ELF-1 (cell line): ENCODE results near the gene POLRMT.
"Not testable (repeated sequence)": the region's sequence is repeated elsewhere in the genome, so short reads cannot be mapped to it uniquely, and the experiment has no call there.

Experiments used
- DNase-seq: peaks from one replicate; pipeline ENCODE4 v3.0.0-alpha.2; 2016; ENCODE audit warnings: low read depth, low spot score

POLRMT gene

GRCh38 chr19:633068-633785 lies at the start of gene POLRMT:
Gene POLRMT (minus strand): TSS chr19:633537. CDS start chr19:633512, 25 bp downstream.
- DNase-seq = peak; percentile 99

GRCh38 chr19:682678-683320 lies 49.5 kb upstream of the POLRMT start:
- DNase-seq = no peak

GRCh38 chr19:681029-682019 lies 48.0 kb upstream of the POLRMT start:
- DNase-seq = no peak

GRCh38 chr19:680287-681028 lies 47.1 kb upstream of the POLRMT start:
- DNase-seq = peak; percentile 94

GRCh38 chr19:679418-680286 lies 46.3 kb upstream of the POLRMT start:
- DNase-seq = peak; percentile 35

GRCh38 chr19:678791-679388 lies 45.6 kb upstream of the POLRMT start:
- DNase-seq = no peak

- DNase-seq = peak; percentile 38
Observed at GRCh38 chr19:677601-678436, 44.5 kb upstream of the POLRMT start.

GRCh38 chr19:677201-677600 lies 43.9 kb upstream of the POLRMT start:
- DNase-seq = peak; percentile 39

GRCh38 chr19:676339-677105 lies 43.2 kb upstream of the POLRMT start, which contains the start of gene FSTL3:
Gene FSTL3 (plus strand): TSS chr19:676392. CDS start chr19:676424, 32 bp downstream.
- DNase-seq = no peak

- no peak for DNase-seq
Observed at GRCh38 chr19:676007-676338, 42.6 kb upstream of the POLRMT start.

- DNase-seq = no peak
Observed at GRCh38 chr19:674282-675151, 41.2 kb upstream of the POLRMT start.

- DNase-seq = no peak
Observed at GRCh38 chr19:670609-671075, 37.3 kb upstream of the POLRMT start.

- not testable (repeated sequence) for DNase-seq
Observed at GRCh38 chr19:668675-669434, 35.5 kb upstream of the POLRMT start.

GRCh38 chr19:666985-667573 lies 33.7 kb upstream of the POLRMT start:
- not testable (repeated sequence) for DNase-seq

GRCh38 chr19:664913-665443 lies 31.6 kb upstream of the POLRMT start:
- peak; percentile 97 for DNase-seq

GRCh38 chr19:663682-664117 lies 30.4 kb upstream of the POLRMT start:
- no peak for DNase-seq
